Measurements from ENCODE around the gene CENATAC.
"Not testable (repeated sequence)": the region's sequence is repeated elsewhere in the genome, so short reads cannot be mapped to it uniquely, and the experiment has no call there.

CENATAC gene

DNA sequence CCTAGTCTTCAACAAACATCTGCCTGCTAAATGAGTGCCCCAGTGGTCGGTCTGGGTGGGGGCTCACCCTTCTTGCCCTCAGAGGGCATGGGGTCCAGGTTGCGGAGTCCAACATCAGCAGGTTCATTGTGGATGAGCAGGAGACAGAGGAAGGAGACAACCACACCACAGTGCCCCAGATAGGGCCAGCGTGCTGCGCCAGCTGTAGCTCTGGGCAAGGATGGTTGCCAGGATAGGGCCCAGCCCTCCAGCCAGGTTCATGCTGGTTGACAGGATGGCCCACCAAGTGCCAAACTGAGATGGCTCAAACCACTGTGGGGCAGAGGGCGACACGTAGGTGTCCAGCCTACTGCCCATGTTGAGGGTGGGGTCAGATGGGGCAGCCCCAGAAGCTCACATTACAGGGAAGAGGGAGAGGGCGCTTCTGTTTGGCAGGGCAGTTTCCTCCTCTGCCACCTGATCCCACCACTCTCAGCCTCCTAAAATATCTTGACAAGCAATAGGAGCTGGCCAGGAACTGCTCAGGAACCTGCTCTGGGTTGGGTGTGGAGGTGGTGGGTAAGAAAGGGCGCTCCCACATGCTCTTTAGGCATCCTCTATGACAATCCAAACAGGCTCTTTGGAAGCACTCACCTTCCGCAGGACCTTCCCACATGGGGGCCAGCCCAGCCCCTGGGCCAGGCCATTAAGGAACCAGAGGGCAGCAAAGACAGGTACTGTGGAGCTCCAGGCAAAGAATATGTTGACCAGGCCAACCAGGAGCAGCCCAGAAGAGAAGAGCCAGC, 29.8 kb downstream of the CENATAC start:
- DNase-seq = no peak

DNA sequence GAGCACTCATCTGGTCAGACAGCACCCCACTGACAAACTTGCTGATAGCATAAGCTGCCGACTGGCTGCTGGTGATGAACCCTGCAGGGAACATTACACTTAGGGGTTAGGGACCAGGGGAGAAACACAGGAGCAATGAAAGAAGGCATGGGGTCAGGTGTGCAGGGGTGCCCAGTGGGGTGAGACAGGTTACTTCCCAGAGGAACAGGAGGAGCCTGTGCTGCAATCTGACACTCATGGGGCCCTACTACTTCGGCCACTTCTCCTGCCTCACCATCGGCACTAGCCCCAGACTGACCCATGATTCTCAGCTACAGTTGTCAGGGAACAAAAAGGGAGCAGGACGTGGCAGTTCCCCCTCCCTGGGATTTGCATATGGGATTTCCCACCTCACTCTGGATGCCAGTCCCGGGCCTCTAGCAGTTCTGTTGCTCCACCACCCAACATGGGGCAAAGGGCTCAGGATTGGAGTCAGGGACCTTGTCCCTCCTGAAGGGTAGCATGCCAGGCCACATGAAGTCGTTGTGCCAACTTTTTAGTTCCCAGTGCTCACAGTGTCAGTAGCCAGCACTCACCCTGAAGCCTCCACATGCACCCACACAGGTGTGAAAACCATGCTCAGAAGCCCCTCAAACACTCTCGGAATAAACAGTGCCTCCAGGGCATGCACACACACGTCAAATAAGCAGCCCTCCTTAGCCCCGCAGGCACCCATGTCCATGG, 30.6 kb downstream of the CENATAC start:
- DNase-seq = no peak

DNA sequence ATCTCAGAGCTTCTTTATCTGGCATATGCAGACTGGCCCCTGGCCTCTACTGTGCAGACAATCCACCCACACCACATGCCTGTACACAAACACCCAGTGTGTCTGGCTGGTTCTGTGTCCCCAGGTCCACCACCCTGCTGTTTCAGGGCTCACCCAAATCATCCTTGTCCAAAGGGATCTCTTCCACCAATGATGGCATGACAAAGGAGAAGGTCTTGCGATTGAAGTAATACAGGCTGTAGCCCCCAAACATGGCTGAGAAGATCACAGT, 31.1 kb downstream of the CENATAC start:
- DNase-seq = no peak

DNA sequence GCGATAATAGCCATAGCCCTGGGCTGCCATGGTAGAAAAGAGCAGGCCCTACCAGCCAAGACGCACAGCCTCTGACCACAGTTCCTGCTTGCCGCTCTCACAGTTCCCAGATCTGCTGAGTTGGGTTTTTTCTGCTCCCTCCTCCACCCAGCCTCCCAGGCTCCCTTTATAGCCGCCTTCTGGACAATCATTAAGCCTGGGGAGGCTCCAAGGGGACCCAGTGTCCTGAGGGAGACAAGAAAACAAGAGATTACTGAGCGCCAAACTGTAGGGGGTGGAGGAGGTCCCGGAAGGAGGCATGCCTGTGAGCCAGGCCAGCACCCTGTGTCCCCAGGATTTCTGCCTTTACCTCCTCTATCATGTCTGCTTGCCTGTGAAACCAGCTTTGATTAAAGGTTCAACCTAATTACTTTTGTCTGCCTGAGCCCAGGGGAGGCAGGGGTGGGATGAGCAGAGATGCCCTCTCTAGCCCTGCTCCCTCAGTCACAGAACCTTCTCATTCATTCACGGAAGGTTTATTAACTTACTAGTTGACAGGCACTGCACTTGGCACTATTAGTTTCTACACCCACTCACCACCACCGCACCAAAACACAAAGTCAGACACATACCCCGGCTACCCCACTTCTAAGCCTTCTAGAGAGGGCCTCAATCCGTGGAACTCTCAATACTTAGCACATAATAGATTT, 31.5 kb downstream of the CENATAC start:
- no peak for DNase-seq

DNA sequence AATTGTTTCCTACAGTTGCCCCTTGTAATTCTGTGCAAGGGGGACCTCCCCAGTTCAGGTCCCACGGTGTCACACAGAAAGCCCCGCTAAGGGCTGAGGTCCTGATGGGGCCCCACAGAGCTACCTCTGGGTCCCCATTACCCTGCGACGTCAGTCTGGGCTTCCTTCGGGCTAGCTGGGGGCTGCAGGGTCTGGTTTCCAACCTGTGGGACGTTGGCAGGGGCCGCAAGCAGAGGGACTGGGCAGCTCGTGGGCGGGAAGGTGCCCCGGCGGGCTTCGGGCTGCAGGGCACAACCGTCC, 32.0 kb downstream of the CENATAC start:
- peak in 1 of 4 experiments; percentile 30 for DNase-seq

DNA sequence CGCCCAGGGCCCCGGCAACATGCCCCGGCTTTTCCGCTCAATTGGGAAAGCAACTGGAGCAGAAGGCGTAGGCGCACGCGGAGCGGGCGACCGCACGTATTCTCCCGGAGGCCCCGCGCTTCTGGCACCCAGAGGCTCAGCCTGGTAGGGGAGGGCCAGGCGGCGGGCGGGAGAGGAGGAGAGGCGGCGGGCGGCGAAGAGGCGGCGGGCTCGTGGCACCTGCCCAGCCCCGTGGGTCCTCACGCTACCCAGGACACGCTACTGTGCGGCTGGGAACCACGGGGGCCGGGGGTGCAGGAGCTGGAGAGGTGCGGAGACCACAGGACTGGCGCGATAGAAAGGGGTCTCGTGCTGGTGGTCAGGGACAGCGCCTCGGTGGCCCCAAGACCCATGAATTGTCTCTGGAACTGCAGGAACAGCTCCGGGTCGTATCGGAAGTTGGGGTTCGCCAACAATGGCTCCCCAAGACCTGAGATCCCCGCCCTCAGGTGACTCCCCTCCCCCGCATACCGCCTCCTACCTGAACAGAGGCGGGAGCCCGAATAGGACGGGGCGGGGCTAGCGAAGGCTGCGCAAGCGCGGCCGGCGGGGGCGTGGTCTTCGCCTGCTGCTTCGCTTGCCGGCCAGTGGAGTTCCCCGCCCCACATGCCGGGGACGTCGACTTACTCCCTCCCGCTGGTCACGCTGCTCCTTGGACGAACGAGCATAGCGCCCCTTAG, 32.5 kb downstream of the CENATAC start, which contains the start of gene SLC37A4:
TSS of gene SLC37A4 (minus strand) at position 549 of the 719 bp plus-strand sequence.
- peak; percentile 84 to 99 (median 97) for DNase-seq

DNA sequence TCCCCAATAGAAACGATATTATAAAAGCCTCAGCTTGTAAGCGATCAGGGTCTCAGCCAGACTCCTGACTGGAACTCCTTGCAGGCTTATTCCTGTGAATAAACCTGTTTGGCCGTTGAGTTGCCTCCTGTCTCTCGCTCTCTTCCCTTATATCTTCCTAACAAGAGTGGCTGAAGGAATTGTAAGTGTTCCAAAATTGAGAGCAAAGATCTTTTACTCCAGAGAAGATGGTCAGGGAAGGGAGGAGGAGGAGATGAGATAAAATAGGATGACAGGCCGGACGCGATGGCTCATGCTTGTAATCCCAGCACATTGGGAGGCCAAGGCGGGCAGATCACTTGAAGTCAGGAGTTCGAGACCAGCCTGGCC, 34.0 kb downstream of the CENATAC start:
- DNase-seq = no peak

DNA sequence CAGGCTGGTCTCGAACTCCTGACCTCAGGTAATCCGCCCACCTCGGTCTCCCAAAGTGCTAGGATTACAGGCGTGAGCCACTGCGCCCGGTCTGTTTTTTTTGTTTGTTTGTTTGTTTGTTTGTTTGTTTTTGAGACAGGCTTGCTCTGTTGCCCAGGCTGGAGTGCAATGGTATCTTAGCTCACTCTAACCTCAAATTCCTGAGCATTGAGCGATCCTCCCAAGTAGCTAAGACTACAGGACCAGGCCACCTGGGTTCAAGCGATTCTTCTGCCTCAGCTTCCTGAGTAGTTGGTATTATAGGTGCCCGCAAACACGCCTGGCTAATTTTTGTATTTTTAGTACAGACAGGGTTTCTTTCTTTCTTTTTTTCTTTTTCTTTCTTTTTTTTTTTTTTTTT, 35.5 kb downstream of the CENATAC start:
- not testable (repeated sequence) for DNase-seq

DNA sequence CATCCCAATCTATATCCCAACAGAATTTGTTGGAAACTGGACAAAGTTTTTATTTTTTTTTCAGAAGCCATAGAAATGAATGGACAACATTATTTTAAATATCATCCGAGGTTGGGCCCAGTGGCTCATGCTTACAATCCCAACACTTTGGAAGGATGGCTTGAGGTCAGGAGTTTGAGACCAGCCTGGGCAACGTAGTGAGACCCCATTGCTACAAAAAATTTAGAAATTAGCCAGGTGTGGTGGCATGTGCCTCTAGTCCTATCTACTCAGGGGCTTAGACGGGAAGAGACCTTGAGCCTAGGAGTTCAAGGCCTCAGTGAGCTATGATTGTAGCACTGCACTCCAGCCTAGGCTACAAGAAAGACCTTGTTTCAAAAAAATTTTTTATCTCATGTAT, 36.9 kb downstream of the CENATAC start:
- no peak for DNase-seq

DNA sequence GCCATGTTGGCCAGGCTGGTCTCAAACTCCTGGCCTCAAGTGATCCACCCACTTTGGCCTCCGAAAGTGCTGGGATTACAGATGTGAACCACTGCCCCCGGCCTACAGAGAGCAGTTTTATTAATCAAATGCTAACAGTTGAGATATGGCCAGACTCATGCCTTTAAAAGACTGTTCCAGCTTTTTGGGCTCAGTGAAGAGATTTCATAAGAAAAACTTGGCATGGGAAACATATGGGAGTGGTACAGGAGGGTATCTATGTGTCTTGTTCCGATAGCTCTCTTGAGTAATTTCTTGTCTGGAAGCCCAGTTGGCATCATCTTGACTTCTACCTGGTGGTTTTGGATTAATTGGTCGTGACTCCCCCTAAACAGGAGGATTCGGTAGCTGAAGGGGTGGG, 40.9 kb downstream of the CENATAC start:
- no peak for DNase-seq

DNA sequence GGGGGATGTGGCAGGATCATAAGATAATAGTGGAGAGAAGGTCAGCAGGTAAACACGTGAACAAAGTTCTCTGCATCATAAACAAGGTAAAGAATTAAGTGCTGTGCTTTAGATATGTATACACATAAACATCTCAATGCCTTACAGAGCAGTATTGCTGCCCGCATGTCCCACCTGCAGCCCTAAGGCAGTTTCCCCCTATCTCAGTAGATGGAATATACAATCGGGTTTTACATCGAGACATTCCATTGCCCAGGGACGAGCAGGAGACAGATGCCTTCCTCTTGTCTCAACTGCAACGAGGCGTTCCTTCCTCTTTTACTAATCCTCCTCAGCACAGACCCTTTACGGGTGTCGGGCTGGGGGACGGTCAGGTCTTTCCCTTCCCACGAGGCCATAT, 41.5 kb downstream of the CENATAC start:
- not testable (repeated sequence) for DNase-seq

DNA sequence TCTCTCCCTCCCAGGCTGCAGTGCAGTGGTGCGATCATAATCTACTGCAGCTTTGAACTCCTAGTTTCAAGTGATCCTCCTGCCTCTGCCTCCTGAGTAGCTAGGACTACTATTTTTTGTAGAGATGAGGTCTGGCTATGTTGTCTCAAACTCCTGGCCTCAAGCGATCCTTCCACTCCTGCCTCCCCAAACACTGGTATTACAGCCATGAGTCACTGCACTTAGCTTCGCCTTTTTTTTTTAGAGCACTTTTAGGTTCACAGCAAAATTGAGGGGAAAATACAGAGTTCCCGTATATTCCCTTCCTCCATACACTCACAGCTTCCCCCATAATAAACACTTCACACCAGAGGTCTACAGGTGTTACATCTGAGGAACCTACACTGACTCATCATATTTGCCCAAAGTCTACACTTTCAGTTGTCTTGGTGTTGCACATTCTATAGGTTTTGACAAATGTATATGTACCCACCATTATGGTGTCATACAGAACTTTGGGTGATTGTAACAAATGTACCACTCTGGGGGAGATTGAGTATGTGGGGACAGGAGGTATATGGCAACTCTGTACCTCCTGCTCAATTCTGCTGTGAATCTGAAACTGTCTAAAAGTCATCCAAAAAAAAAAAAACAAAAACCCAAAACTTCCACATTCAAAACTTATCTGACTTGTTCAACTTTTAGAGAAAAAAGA, 44.0 kb downstream of the CENATAC start:
- no peak for DNase-seq

DNA sequence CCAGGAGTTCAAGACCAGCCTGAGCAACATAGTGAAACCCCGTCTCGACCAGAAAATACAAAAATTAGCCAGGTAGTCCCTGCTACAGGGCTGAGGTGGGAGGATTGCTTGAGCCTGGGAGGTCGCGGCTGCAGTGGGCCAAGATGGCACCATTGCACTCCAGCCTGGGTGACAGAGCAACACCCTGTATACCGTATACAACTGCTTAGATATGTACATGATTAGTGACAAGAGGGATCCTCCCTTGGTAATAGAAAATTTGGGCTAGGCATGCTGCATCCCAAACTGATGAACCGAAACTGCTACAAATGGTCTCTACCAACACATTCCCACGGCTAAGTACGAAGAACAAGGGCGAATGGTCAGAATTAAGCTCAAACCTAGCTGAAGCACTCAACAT, 45.0 kb downstream of the CENATAC start:
- no peak for DNase-seq

DNA sequence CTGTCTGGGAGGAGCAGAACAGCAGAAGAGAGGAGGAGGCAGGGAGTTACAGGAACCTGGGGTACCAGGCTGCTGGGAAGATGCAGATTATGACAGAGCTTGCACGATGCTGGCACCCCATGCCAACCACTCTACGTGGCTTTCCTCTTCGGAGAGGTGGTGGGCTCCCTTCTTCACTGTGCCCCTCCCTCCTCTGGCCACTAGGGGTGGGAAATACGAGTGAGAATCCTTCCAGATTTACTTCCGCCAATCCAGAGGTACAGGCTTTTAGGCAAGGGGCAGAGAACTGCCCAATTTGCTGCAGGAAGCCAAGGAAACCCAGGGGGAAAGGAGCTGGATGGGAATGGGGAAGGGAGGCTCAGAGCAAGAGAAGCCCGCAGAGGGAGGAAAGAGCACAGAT, 46.8 kb downstream of the CENATAC start:
- no peak for DNase-seq

DNA sequence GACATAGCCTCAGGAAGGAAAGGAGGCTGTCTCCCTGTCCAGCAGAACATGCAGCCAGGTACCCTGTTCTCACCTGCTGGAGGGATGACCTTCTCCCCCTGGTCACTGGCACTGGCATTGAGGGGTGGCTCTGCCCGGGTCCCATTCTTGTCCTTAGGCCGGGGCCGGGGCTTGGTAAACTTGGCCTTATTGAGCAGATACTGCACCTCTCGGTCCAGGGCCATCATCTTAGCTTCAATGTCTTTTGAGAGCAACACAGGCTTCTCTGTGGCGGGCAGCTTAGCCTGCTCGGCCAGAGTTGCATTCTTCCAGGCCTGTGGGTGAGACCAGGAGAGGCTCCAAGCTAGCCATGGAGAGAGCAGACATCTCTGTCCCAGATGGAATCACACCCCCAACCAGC, 48.6 kb downstream of the CENATAC start:
- DNase-seq = no peak

DNA sequence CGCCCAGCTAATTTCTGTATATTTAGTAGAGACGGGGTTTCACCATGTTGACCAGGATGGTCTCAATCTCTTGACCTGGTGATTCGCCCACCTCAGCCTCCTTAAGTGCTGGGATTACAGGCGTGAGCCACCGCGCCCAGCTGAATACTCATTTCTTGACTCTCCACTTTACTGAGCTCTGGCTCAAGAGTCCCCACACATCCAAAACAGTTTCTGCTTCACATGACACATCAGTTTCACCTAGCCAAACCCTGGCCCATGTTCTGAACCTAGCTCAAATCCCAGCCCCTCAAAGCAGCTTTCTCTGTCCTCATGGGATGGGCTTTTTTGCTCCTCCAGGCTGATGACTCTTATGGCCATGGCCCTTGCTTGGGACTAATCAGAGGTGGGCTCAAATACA, 49.3 kb downstream of the CENATAC start:
- no peak for DNase-seq

DNA sequence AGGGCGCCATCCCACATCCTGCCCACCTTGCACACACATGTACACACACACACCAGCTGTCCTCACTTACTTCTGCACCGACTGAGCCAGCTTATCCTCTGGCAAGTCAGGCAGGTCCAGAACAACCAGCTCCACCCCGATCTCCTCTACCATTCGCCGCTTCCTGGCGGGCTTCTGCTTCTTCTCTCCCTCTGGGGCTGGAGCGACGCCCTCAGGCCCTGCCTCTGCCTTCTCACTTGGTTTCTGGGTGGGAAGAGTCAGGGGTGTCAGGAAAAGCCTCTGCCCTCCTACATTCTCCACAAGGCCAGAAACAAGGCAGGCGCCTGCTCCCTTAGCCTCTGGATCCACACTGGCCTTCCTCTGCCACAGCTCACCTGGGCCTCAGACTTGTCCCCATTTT, 50.7 kb downstream of the CENATAC start:
- DNase-seq = no peak

DNA sequence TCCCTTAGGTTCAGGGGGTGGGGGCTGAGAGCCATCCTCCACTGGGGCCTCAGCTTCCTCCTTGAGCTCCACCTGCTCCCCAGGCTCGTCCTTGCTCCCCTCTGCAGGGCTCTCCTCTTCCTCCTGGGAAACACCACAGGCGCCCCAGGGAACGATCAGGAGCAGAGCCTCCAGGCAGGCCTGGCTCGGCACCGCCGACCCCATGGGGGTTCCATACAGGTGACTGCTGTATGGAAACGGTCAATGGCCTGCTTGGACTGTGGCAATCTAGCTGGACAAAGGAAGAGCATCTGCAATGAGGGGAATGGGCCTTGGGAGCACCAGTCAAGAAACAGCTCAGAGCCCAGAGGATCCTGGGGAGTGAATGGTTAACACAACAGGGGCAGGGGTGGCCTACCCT, 51.1 kb downstream of the CENATAC start:
- no peak for DNase-seq

DNA sequence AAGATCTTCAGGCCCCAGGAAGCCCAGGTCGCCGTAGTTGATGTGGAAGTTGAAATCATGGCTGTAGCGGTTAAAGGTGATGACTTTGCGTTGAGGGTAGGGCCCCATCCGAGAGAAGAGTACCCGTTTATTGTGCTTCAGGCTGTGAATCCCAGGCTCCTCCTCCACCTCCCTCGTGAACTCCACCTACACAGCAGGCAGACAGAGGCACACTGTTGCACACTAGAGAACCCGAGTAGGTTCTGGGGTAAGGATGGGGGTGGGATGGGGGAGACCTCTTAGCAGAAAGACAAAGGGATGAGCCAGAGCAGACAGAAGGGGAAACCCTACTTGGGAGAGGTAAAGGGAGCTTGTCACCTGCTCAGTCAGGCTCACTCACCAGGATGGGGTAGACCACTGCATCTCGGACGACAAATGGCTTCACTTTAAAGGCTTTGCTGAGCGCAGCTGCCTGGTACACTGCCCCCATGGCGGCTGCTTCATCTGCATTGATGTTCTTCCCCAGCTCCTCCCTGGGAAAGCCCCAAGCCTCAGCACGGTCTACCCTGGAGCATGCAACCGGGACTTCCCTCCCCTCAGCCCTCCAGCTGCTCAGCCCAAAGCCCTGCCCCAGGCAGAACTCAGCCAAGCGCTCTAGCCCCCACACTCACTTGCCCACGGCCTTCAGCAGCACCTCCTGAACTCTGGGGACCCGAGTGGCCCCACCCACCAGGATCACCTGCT, 53.7 kb downstream of the CENATAC start:
- DNase-seq = no peak

DNA sequence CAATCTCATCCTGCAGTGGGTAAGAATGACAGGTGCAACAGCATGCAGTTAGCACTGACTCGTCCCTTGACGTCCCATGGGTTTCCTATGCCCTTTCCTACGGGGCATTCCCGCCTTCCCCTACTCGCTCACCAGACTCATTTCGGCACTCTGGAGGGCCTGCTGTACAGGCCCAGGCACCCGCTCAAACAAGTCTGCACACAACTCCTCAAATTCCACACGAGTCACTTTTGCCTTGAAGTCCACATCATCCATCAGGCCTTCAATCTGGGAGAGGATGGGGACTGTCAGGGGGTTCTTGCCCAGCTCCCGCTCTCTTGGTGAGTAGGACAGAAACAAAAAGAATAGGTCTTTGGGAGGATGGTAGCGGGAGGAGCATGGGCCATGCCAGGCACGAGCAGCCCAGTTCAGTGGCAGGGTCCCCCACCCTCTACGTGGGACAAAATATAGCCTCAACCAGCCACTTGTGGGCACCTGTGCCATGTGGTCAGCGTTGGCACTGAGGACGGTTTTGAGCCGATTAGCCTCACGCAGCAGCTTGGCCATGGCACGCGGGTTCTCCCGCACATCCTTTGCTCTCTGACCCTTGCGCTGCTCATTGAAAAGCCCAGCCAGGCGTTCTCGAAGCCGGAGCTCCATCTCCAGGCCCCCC, 54.4 kb downstream of the CENATAC start:
- no peak for DNase-seq

DNA sequence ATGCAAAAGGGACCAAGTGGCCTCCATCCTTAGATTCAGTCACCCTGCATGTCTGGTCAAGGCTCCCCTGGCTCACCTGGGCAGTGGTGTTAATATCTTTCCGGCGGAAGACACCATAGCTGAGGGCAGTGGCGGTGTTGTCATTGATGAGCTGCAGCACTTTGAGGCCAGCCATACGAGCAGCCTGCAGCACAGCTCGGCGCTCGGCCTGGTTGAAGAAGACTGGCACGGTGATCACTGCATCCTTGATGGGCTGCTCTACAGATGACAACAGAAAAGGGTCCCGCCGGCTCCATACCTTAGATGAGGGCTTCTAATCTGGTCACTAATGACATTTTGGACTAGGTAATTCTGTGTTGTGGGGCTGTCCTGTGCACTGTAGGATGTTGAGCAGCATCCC, 56.5 kb downstream of the CENATAC start:
- no peak for DNase-seq

DNA sequence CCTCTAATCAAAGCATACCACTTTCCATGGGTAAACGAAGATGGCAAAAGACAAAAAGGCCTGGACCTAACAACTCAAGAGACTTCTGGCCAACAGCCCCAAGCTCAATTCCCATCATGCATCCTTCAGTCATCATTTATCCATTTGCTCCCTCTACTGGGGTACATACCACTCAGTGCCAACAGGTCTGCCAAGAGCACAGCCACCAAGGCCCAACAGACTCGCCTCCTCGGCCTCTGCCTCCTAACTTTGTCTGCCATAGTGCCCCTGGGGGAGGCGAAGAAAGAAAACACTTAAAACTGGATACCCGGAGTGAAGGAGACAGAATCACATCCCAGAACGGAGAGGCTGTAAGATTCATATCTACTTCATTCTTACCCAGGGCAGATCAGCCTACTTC, 58.0 kb downstream of the CENATAC start:
- no peak for DNase-seq

All from activated naive CD4-positive, alpha-beta T cell (primary cell).